IMR-90 (cell line): Measurements from ENCODE around the gene BCAS1. TPM values are rescaled to one million over a fixed set of nuclear protein-coding genes. Genes with fewer than 3 reads are reported as not detected.

Experiments
- ATAC-seq: fragments of 200-7000 bp; cut with Tn5 transposase; 2 replicates; pipeline ENCODE4 v1.9.1; 2020; ENCODE audit warnings: low read depth, mild to moderate bottlenecking, moderate library complexity
- BruUV-seq: library from RNA; stranded (reverse); fragments of 400-500 nt; replicated peaks from 2 replicates; lab custom pipeline; 2021; lab: Mats Ljungman, UMichigan
- CTCF ChIA-PET: fragments of 300-600 bp; formaldehyde crosslinking; extraction: SDS; loops from one replicate; lab custom pipeline; 2021; ENCODE audit warnings: antibody characterized with exemption; lab: Yijun Ruan, JAX
- POLR2A ChIA-PET: fragments of 300-600 bp; sonication (Branson Sonifier 250); formaldehyde crosslinking; loops from one replicate; lab custom pipeline; 2022; ENCODE audit warnings: antibody characterized with exemption; ENCODE audit not compliant: unreplicated experiment; lab: Charles Lee
- DNase-seq: peaks from one replicate; pipeline ENCODE4 v3.0.0; 2013
- H2AFZ ChIP-seq: replicated peaks from 2 replicates; pipeline ENCODE3; 2013; ENCODE audit warnings: low read length, mild to moderate bottlenecking; ENCODE audit not compliant: poor library complexity
- H2AK5ac ChIP-seq: 2 replicates; pipeline ENCODE4 v1.6.1; 2013; ENCODE audit warnings: low read depth, low read length, inconsistent platforms
- H2AK9ac ChIP-seq: replicated peaks from 2 replicates; pipeline ENCODE3; 2013; ENCODE audit warnings: mild to moderate bottlenecking, low read depth, low read length, moderate library complexity; ENCODE audit not compliant: poor library complexity
- H2BK120ac ChIP-seq: 2 replicates; pipeline ENCODE4 v1.6.1; 2013; ENCODE audit warnings: low read depth, low read length, inconsistent platforms
- H2BK15ac ChIP-seq: 3 replicates; pipeline ENCODE4 v1.6.1; 2013; ENCODE audit warnings: low read depth, low read length, inconsistent platforms
- H2BK20ac ChIP-seq: 2 replicates; pipeline ENCODE4 v1.6.1; 2013; ENCODE audit warnings: low read depth, mild to moderate bottlenecking, inconsistent platforms, low read length, moderate library complexity
- H2BK5ac ChIP-seq: 2 replicates; pipeline ENCODE4 v1.6.1; 2013; ENCODE audit warnings: mild to moderate bottlenecking, low read depth, low read length, inconsistent platforms; ENCODE audit not compliant: poor library complexity, severe bottlenecking
- H3K14ac ChIP-seq: replicated peaks from 2 replicates; pipeline ENCODE4 v1.6.1; 2013; ENCODE audit warnings: low read depth, low read length, inconsistent platforms
- H3K18ac ChIP-seq: 2 replicates; pipeline ENCODE4 v1.6.1; 2013; ENCODE audit warnings: low read depth, low read length, control low read depth
- H3K23ac ChIP-seq: 2 replicates; pipeline ENCODE4 v1.6.1; 2013; ENCODE audit warnings: low read depth, low read length, inconsistent platforms
- H3K27ac ChIP-seq: 2 replicates; pipeline ENCODE4 v1.5.1; 2013; ENCODE audit warnings: mild to moderate bottlenecking, control low read depth, low read length; ENCODE audit not compliant: insufficient read depth
- H3K27me3 ChIP-seq: 2 replicates; pipeline ENCODE4 v1.6.1; 2013; ENCODE audit warnings: low read length; ENCODE audit not compliant: control insufficient read depth, insufficient read depth
- H3K36me3 ChIP-seq: 2 replicates; pipeline ENCODE4 v1.6.1; 2013; ENCODE audit warnings: low read length, mixed read lengths; ENCODE audit not compliant: control insufficient read depth, insufficient read depth
- H3K4ac ChIP-seq: 2 replicates; pipeline ENCODE4 v1.6.1; 2013; ENCODE audit warnings: low read depth, low read length, inconsistent platforms
- H3K4me1 ChIP-seq: 2 replicates; pipeline ENCODE4 v1.6.1; 2013; ENCODE audit warnings: low read length, mixed read lengths; ENCODE audit not compliant: control insufficient read depth, insufficient read depth
- H3K4me2 ChIP-seq: 2 replicates; pipeline ENCODE4 v1.6.1; 2013; ENCODE audit warnings: low read depth, mild to moderate bottlenecking, control low read depth, low read length, moderate library complexity
- H3K4me3 ChIP-seq: 2 replicates; pipeline ENCODE4 v1.5.1; 2013; ENCODE audit warnings: low read depth, mild to moderate bottlenecking, control low read depth, low read length, moderate library complexity; ENCODE audit not compliant: insufficient read depth
- H3K56ac ChIP-seq: 2 replicates; pipeline ENCODE4 v1.6.1; 2013; ENCODE audit warnings: low read length, inconsistent platforms; ENCODE audit not compliant: insufficient read depth; ENCODE audit errors: extremely low read depth
- H3K79me1 ChIP-seq, 2 experiments: 2 replicates each; pipeline ENCODE4 v1.6.1; 2013; ENCODE audit warnings: low read length in 2 of 2, inconsistent platforms in 1 of 2, low read depth in 1 of 2
- H3K9ac ChIP-seq: 2 replicates; pipeline ENCODE4 v1.6.1; 2013; ENCODE audit warnings: low read depth, low read length, control low read depth
- H3K9me1 ChIP-seq: 2 replicates; pipeline ENCODE4 v1.6.1; 2013; ENCODE audit warnings: low read length, inconsistent platforms; ENCODE audit not compliant: insufficient read depth
- H3K9me3 ChIP-seq: 2 replicates; pipeline ENCODE4 v1.6.1; 2013; ENCODE audit warnings: low read length; ENCODE audit not compliant: control insufficient read depth, insufficient read depth
- H4K20me1 ChIP-seq: 2 replicates; pipeline ENCODE4 v1.6.1; 2013; ENCODE audit warnings: low read length, inconsistent platforms; ENCODE audit not compliant: insufficient read depth
- H4K5ac ChIP-seq: 2 replicates; pipeline ENCODE4 v1.6.1; 2013; ENCODE audit warnings: mild to moderate bottlenecking, low read depth, low read length, control low read depth
- H4K8ac ChIP-seq, 2 experiments: 2 replicates each; pipeline ENCODE4 v1.6.1; 2013; ENCODE audit warnings: low read depth in 2 of 2, low read length in 2 of 2, control low read depth in 1 of 2, inconsistent platforms in 1 of 2
- H4K91ac ChIP-seq: 2 replicates; pipeline ENCODE4 v1.6.1; 2013; ENCODE audit warnings: low read depth, low read length, inconsistent platforms; ENCODE audit not compliant: insufficient read depth
- BHLHE40 ChIP-seq: fragments of 150-350 bp; IDR thresholded peaks from 2 replicates; pipeline ENCODE4 v1.6.1; 2016; ENCODE audit warnings: mild to moderate bottlenecking, low read depth, low read length
- CEBPB ChIP-seq: IDR thresholded peaks from 2 replicates; pipeline ENCODE4 v1.6.1; 2012; ENCODE audit warnings: low read depth, low read length, improper control_type of control experiment
- POLR2A ChIP-seq: IDR thresholded peaks from 2 replicates; pipeline ENCODE4 v1.6.1; 2012; ENCODE audit warnings: mild to moderate bottlenecking, low read depth, low read length
- RAD21 ChIP-seq: IDR thresholded peaks from 2 replicates; pipeline ENCODE4 v1.6.1; 2012; ENCODE audit warnings: low read length, improper control_type of control experiment
- SMC3 ChIP-seq: fragments of 150-350 bp; IDR thresholded peaks from 2 replicates; pipeline ENCODE4 v1.6.1; 2016; ENCODE audit warnings: low read depth, mild to moderate bottlenecking, antibody characterized with exemption, low read length, moderate library complexity
- WGBS, 2 experiments: methylation state at CpG; one replicate each; pipeline versions ENCODE4 v1.1.5 to v1.1.7; 2013; ENCODE audit warnings: missing lambda C conversion rate in 2 of 2; ENCODE audit not compliant: insufficient read length in 1 of 2; ENCODE audit errors: extremely low coverage in 2 of 2; 5-methylcytosine and 5-hydroxymethylcytosine counted together
- dilution Hi-C: fragments of 300-500 bp; cut with HindIII; formaldehyde crosslinking; loops from one replicate; pipeline ENCODE4 v1.14.3; 2018; ENCODE audit warnings: low sequenced_read_pairs; ENCODE audit not compliant: unreplicated experiment
- in situ Hi-C: fragments of 300-500 bp; cut with MboI; formaldehyde crosslinking; loops from 3 replicates; pipeline ENCODE4 v1.14.3; 2019; ENCODE audit warnings: low sequenced_read_pairs, inconsistent platforms, mixed read lengths
- intact Hi-C: fragments of 100-400 bp; cut with micrococcal nuclease; formaldehyde crosslinking; loops from 2 replicates; pipeline ENCODE4 v1.10.0; 2022
- polyA plus RNA-seq, 3 experiments: library from polyadenylated mRNA; depleted of rRNA; stranded (reverse); fragments of >200 nt; gene quantifications; 2 replicates each; pipeline ENCODE4 v1.2.3, GENCODE V29; 2012; ENCODE audit warnings: low replicate concordance in 1 of 3
- total RNA-seq: library from RNA; depleted of rRNA; stranded (reverse); fragments of >200 nt; gene quantifications from 2 replicates; pipeline ENCODE4 v1.2.3, GENCODE V29; 2012

Gene BCAS1
- total and polyA plus RNA-seq, 2 of the 4 experiments (the other 2 are of a cell fraction) = under 0.01 TPM; not detected in 1

DNA sequence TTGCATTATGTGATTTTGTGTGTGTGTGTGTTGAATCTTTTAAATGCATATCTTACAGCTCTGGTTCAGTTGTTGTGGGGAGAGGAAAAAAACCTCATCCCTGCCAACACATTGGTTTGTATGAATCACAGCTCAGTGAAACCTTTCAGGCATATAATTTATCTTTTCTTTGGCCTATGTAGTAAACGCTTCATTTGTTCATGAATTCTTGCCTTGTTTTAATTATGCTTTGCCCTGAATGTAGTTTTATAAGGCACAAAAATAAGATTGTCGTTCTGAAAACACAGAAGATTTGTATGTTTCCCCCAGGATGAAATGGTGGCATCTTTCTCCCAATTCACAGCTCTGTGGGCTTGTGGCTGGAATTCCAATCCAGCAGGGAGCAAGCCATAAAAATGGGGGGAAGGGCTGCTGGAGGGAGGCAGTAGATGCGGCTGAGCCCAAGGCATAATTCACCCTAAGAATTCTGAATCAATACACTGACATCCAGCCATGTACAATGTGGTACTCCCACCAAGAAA is 45.1 kb downstream of the BCAS1 start:
- no peak for ATAC-seq
- TF ChIP-seq RAD21 = no peak
- no peak for TF ChIP-seq SMC3
- no peak for TF ChIP-seq POLR2A
- no peak for TF ChIP-seq BHLHE40
- TF ChIP-seq CEBPB = no peak
- no peaks in the 10 kb centered on the region for H3K9me1 ChIP-seq
- peaks cover 3% of the 10 kb centered on the region for H3K27me3 ChIP-seq
- H2BK120ac ChIP-seq = no peak overlapping the region
- H3K14ac ChIP-seq = no peak overlapping the region
- H2BK5ac ChIP-seq = no peak overlapping the region
- H3K79me1 ChIP-seq = no peaks in the 10 kb centered on the region
- H4K8ac ChIP-seq = no peak overlapping the region
- no TSS peak for BruUV-seq
- H2AFZ ChIP-seq = no peak overlapping the region
- no peaks in the 10 kb centered on the region for H3K4me1 ChIP-seq
- in situ Hi-C loops (no loop called here), intact Hi-C loops (no loop called here), dilution Hi-C loops (no loop called here)
- no peak overlapping the region for H3K4me3 ChIP-seq
- no peak overlapping the region for H3K4me2 ChIP-seq
- H2AK5ac ChIP-seq = no peak overlapping the region
- H3K56ac ChIP-seq = no peak overlapping the region
- no peak overlapping the region for H2BK15ac ChIP-seq
- no peak for DNase-seq
- H3K36me3 ChIP-seq = no peaks in the 10 kb centered on the region
- H3K27ac ChIP-seq = no peak overlapping the region
- no peak overlapping the region for H3K23ac ChIP-seq
- H3K9me3 ChIP-seq = no peaks in the 10 kb centered on the region
- POLR2A ChIA-PET = no interaction called here
- H3K9ac ChIP-seq = no peak overlapping the region
- WGBS, 2 experiments = no CpG with 5 or more reads among the region's 3 CpGs
- H3K4ac ChIP-seq = no peak overlapping the region
- H4K91ac ChIP-seq = no peak overlapping the region
- CTCF ChIA-PET = interaction anchor here (0.7 kb wide), 1 partner anchor 243 kb away, joined by 3 read pairs; no protein-coding TSS in a partner anchor
- no peak overlapping the region for H2AK9ac ChIP-seq
- H2BK20ac ChIP-seq = no peak overlapping the region
- no peak overlapping the region for H3K18ac ChIP-seq
- no peaks in the 10 kb centered on the region for H4K20me1 ChIP-seq
- H4K5ac ChIP-seq = no peak overlapping the region
